ENCODE data around the gene RSPRY1. TPM values are rescaled to one million over a fixed set of nuclear protein-coding genes. Genes with fewer than 3 reads are reported as not detected.

Gene RSPRY1
- total and polyA plus RNA-seq, 2 donors (not counting 1 experiment from before 2014, with no cell fraction given) = 36.5 to 51.9 TPM

- H3K4me2 ChIP-seq (ENCODE audit: extremely low read depth, insufficient read depth, low read length) = no peak overlapping the region
- TF ChIP-seq CTCF (conservative IDR thresholded peaks at IDR 0.05 in 1 of 2, IDR thresholded peaks at IDR 0.05 in 1 of 2; ENCODE audit: low read depth in 1 of 2, low read length in 2 of 2) (no peak), EZH2 (IDR thresholded peaks at IDR 0.05; ENCODE audit: low read length, missing control alignments) (no peak)
- H3K36me3 ChIP-seq (ENCODE audit: control insufficient read depth, insufficient read depth, low read length) = peaks cover 15% of the 10 kb centered on the region
- no peaks in the 10 kb centered on the region for H3K27me3 ChIP-seq (ENCODE audit: control insufficient read depth, insufficient read depth, low read length)
- no peak overlapping the region for H2AFZ ChIP-seq (ENCODE audit: low read length)
- DNase-seq (ENCODE audit: low read depth in 2 of 2) = no peak
- H3K4me1 ChIP-seq (ENCODE audit: control insufficient read depth, extremely low read depth, insufficient read depth, low read length) = no peaks in the 10 kb centered on the region
- H3K27ac ChIP-seq (ENCODE audit: insufficient read depth, low read length) = no peak overlapping the region
- no peak overlapping the region for H3K9ac ChIP-seq (ENCODE audit: insufficient read depth, low read length)
- no peaks in the 10 kb centered on the region for H4K20me1 ChIP-seq (ENCODE audit: control insufficient read depth, extremely low read depth, insufficient read depth, low read length)
- H3K79me2 ChIP-seq (ENCODE audit: control insufficient read depth, insufficient read depth, low read length) = no peaks in the 10 kb centered on the region
- no peaks in the 10 kb centered on the region for H3K9me3 ChIP-seq (ENCODE audit: control insufficient read depth, insufficient read depth, low read depth, low read length)
- H3K4me3 ChIP-seq (replicated peaks in 1 of 4; ENCODE audit: control extremely low read depth in 1 of 4, insufficient read depth in 1 of 4, low read depth in 3 of 4, low read length in 4 of 4) = no peak overlapping the region
Measured at GRCh38 chr16:57216968-57217367, 30.8 kb downstream of the RSPRY1 start.

GRCh38 chr16:57223057-57223456, 36.9 kb downstream of the RSPRY1 start:
- Histone ChIP-seq H3K9me3 (ENCODE audit: control insufficient read depth, insufficient read depth, low read depth, low read length) (no peaks in the 10 kb centered on the region), H3K9ac (ENCODE audit: insufficient read depth, low read length) (no peak overlapping the region), H3K4me3 (replicated peaks in 1 of 4; ENCODE audit: control extremely low read depth in 1 of 4, insufficient read depth in 1 of 4, low read depth in 3 of 4, low read length in 4 of 4) (no peak overlapping the region), H3K79me2 (ENCODE audit: control insufficient read depth, insufficient read depth, low read length) (no peaks in the 10 kb centered on the region), H4K20me1 (ENCODE audit: control insufficient read depth, extremely low read depth, insufficient read depth, low read length) (no peaks in the 10 kb centered on the region), H3K36me3 (ENCODE audit: control insufficient read depth, insufficient read depth, low read length) (peaks cover 6% of the 10 kb centered on the region), H3K27ac (ENCODE audit: insufficient read depth, low read length) (no peak overlapping the region), H3K4me1 (ENCODE audit: control insufficient read depth, extremely low read depth, insufficient read depth, low read length) (no peaks in the 10 kb centered on the region), H2AFZ (ENCODE audit: low read length) (no peak overlapping the region), H3K27me3 (ENCODE audit: control insufficient read depth, insufficient read depth, low read length) (no peaks in the 10 kb centered on the region), H3K4me2 (ENCODE audit: extremely low read depth, insufficient read depth, low read length) (no peak overlapping the region)
- TF ChIP-seq EZH2 (IDR thresholded peaks at IDR 0.05; ENCODE audit: low read length, missing control alignments) (no peak), CTCF (conservative IDR thresholded peaks at IDR 0.05 in 1 of 2, IDR thresholded peaks at IDR 0.05 in 1 of 2; ENCODE audit: low read depth in 1 of 2, low read length in 2 of 2) (no peak)
- no peak for DNase-seq (ENCODE audit: low read depth in 2 of 2)

- Histone ChIP-seq H2AFZ (ENCODE audit: low read length) (no peak overlapping the region), H3K4me2 (ENCODE audit: extremely low read depth, insufficient read depth, low read length) (no peak overlapping the region), H3K79me2 (ENCODE audit: control insufficient read depth, insufficient read depth, low read length) (no peaks in the 10 kb centered on the region), H3K27me3 (ENCODE audit: control insufficient read depth, insufficient read depth, low read length) (no peaks in the 10 kb centered on the region), H4K20me1 (ENCODE audit: control insufficient read depth, extremely low read depth, insufficient read depth, low read length) (no peaks in the 10 kb centered on the region), H3K36me3 (ENCODE audit: control insufficient read depth, insufficient read depth, low read length) (peaks cover 6% of the 10 kb centered on the region), H3K9ac (ENCODE audit: insufficient read depth, low read length) (no peak overlapping the region), H3K9me3 (ENCODE audit: control insufficient read depth, insufficient read depth, low read depth, low read length) (no peaks in the 10 kb centered on the region), H3K4me1 (ENCODE audit: control insufficient read depth, extremely low read depth, insufficient read depth, low read length) (no peaks in the 10 kb centered on the region), H3K27ac (ENCODE audit: insufficient read depth, low read length) (no peak overlapping the region), H3K4me3 (replicated peaks in 1 of 4; ENCODE audit: control extremely low read depth in 1 of 4, insufficient read depth in 1 of 4, low read depth in 3 of 4, low read length in 4 of 4) (no peak overlapping the region)
- no peak for DNase-seq (ENCODE audit: low read depth in 2 of 2)
- TF ChIP-seq EZH2 (IDR thresholded peaks at IDR 0.05; ENCODE audit: low read length, missing control alignments) (no peak), CTCF (conservative IDR thresholded peaks at IDR 0.05 in 1 of 2, IDR thresholded peaks at IDR 0.05 in 1 of 2; ENCODE audit: low read depth in 1 of 2, low read length in 2 of 2) (no peak)
Measured at GRCh38 chr16:57224651-57225335, 38.7 kb downstream of the RSPRY1 start.

Data from fibroblast of lung (primary cell).